HepG2 (cell line): ENCODE results near the gene ZNF416. TPM values are rescaled to one million over a fixed set of nuclear protein-coding genes. Genes with fewer than 3 reads are reported as not detected.

ENCODE experiments used
- CENPT ChIP-seq: sonication (generic); formaldehyde crosslinking; IDR thresholded peaks from 2 replicates; pipeline ENCODE4 v1.8.0; 2022; ENCODE audit warnings: low read depth, mild to moderate bottlenecking, moderate library complexity, missing genetic modification reagents
- MED13 ChIP-seq: sonication (generic); formaldehyde crosslinking; IDR thresholded peaks from 2 replicates; pipeline ENCODE4 v1.5.0; 2020; ENCODE audit warnings: missing genetic modification reagents
- NR2C2 ChIP-seq: sonication (generic); formaldehyde crosslinking; IDR thresholded peaks from 2 replicates; pipeline ENCODE4 v1.4.0; 2020; ENCODE audit warnings: missing genetic modification reagents, mild to moderate bottlenecking, moderate library complexity, borderline replicate concordance
- SIN3B ChIP-seq: fragments of 150-350 bp; IDR thresholded peaks from 2 replicates; pipeline ENCODE4 v1.6.1; 2014; ENCODE audit warnings: low read length
- XBP1 ChIP-seq: sonication (generic); formaldehyde crosslinking; IDR thresholded peaks from 2 replicates; pipeline ENCODE4 v1.5.0; 2020; ENCODE audit warnings: missing genetic modification reagents
- ZBTB26 ChIP-seq: IDR thresholded peaks from 2 replicates; pipeline ENCODE4 v1.6.1; 2016; ENCODE audit warnings: missing compliant biosample characterization, missing genetic modification reagents, borderline replicate concordance
- ZBTB33 ChIP-seq: sonication (generic); formaldehyde crosslinking; IDR thresholded peaks from 2 replicates; pipeline ENCODE4 v1.4.0; 2020; ENCODE audit warnings: missing genetic modification reagents
- ZBTB38 ChIP-seq: sonication (generic); formaldehyde crosslinking; IDR thresholded peaks from 2 replicates; pipeline ENCODE4 v1.5.1; 2020; ENCODE audit warnings: mild to moderate bottlenecking, missing genetic modification reagents
- ZFP36 ChIP-seq: fragments of 150-350 bp; IDR thresholded peaks from 2 replicates; pipeline ENCODE4 v1.6.1; 2018; ENCODE audit warnings: borderline replicate concordance, low read length, low read depth; ENCODE audit not compliant: partially characterized antibody
- ZNF205 ChIP-seq: IDR thresholded peaks from 2 replicates; pipeline ENCODE4 v1.6.1; 2018; ENCODE audit warnings: missing biosample characterization, missing genetic modification reagents
- ZNF264 ChIP-seq: sonication (generic); formaldehyde crosslinking; IDR thresholded peaks from 2 replicates; pipeline ENCODE4 v1.4.0; 2020; ENCODE audit warnings: missing genetic modification reagents
- ZNF30 ChIP-seq: sonication (generic); formaldehyde crosslinking; IDR thresholded peaks from 2 replicates; pipeline ENCODE4 v1.5.0; 2020; ENCODE audit warnings: mild to moderate bottlenecking, missing genetic modification reagents
- ZNF430 ChIP-seq: sonication (generic); formaldehyde crosslinking; IDR thresholded peaks from 2 replicates; pipeline ENCODE4 v1.9.0; 2021; ENCODE audit warnings: mild to moderate bottlenecking, missing genetic modification reagents
- ZNF468 ChIP-seq: sonication (generic); formaldehyde crosslinking; IDR thresholded peaks from 2 replicates; pipeline ENCODE4 v1.8.0; 2022; ENCODE audit warnings: mild to moderate bottlenecking, moderate library complexity, missing genetic modification reagents
- ZNF558 ChIP-seq: sonication (generic); formaldehyde crosslinking; IDR thresholded peaks from 2 replicates; pipeline ENCODE4 v1.9.0; 2022; ENCODE audit warnings: mild to moderate bottlenecking, missing genetic modification reagents, borderline replicate concordance
- ZNF720 ChIP-seq: sonication (generic); formaldehyde crosslinking; IDR thresholded peaks from 2 replicates; pipeline ENCODE4 v1.4.0; 2020; ENCODE audit warnings: missing genetic modification reagents
- ZNF740 ChIP-seq: sonication (generic); formaldehyde crosslinking; IDR thresholded peaks from 2 replicates; pipeline ENCODE4 v1.4.0; 2020; ENCODE audit warnings: missing genetic modification reagents
- polyA plus RNA-seq, 8 experiments: library from polyadenylated mRNA; depleted of rRNA in 3 of 8; stranded (reverse) in 7 of 8; unstranded in 1 of 8; fragments of >200 nt; fragmentation: Illumina TruSeq in 4 of 8; extraction: Trizol in 4 of 8; gene quantifications; 2 replicates each; pipeline versions ENCODE4 v1.2.1 to v1.2.3, GENCODE V29; 2011 to 2016; ENCODE audit warnings: low read depth in 4 of 8, missing spikeins in 1 of 8, mixed read lengths in 1 of 8; ENCODE audit not compliant: insufficient read depth in 1 of 8
- total RNA-seq, 5 experiments: library from RNA; depleted of rRNA; stranded (reverse); fragments of >200 nt; fragmentation: Illumina TruSeq; extraction: Trizol; gene quantifications; 2 replicates each; pipeline ENCODE4 v1.2.3, GENCODE V29; 2016; ENCODE audit warnings: low read depth in 1 of 5
- TF ChIP-seq, protein P1 (sequence below): sonication (generic); formaldehyde crosslinking; IDR thresholded peaks from 2 replicates; pipeline ENCODE4 v1.9.0; 2021; ENCODE audit warnings: missing genetic modification reagents, borderline replicate concordance
- TF ChIP-seq, protein P2 (sequence below): sonication (generic); formaldehyde crosslinking; IDR thresholded peaks from 2 replicates; pipeline ENCODE4 v1.5.0; 2020; ENCODE audit warnings: missing genetic modification reagents
- TF ChIP-seq, protein P3 (sequence below): sonication (generic); formaldehyde crosslinking; IDR thresholded peaks from 2 replicates; pipeline ENCODE4 v1.4.0; 2020; ENCODE audit warnings: missing genetic modification reagents

ZNF416 gene
- total and polyA plus RNA-seq, 2 of the 13 experiments (the other 11 are each of a cell fraction or from before 2014, with no cell fraction given), result 1.5 to 5.3 TPM

DNA sequence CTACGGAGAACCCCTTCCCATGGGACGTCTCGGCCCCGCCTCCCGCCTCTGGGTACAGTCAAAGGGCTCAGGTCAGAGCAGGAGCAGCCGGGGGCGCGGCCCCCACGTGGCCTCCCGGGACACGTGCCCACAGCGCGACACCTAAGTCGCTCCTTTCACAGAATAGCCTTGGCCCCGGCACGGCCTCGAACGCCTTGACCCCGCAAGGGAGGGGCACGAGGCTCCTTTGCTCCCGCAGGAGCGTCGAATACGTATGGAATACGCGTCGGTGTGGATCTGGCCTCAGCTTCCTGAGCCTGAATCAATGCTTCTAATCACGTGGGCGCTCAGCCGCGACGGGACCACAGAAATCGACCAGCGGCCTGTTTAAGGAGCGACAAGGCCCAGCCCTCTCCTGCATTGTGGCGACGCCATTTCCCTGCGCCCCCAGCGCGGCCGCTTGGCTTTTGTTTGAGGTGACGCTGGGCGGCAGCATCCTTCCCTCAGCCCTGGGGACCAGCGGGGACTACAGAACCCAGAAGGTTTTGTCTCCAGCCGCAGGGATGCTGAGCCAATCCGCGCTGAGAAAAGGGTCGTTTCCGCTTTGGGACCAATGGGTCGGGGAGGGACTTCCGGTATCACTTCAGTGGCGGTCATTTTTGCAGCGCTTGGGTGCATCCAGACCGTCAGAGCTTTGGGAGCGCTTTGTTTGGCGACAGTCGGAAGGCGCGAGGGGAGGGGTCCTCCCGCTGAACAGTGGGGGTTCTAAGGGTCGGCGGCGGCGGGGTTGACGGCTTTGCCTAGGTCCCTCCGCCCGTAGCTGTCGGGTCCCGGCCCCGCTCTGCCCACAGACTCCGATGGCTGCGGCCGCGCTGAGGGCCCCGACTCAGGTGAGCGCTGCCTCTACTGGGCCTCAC, 5.1 kb upstream of the ZNF416 start, which contains the start of gene ZIK1 (continued):
- TF ChIP-seq, protein P1, sequence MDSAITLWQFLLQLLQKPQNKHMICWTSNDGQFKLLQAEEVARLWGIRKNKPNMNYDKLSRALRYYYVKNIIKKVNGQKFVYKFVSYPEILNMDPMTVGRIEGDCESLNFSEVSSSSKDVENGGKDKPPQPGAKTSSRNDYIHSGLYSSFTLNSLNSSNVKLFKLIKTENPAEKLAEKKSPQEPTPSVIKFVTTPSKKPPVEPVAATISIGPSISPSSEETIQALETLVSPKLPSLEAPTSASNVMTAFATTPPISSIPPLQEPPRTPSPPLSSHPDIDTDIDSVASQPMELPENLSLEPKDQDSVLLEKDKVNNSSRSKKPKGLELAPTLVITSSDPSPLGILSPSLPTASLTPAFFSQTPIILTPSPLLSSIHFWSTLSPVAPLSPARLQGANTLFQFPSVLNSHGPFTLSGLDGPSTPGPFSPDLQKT (CRISPR knock-in tag), result no peak
- no peak for TF ChIP-seq SIN3B
- no peak for TF ChIP-seq XBP1 (CRISPR knock-in tag)
- TF ChIP-seq ZBTB38 (CRISPR knock-in tag), result peak; percentile 65; the same call in 1 of the 2 replicates
- TF ChIP-seq MED13 (CRISPR knock-in tag), result no peak
- TF ChIP-seq ZFP36, result no peak
- TF ChIP-seq ZBTB33 (CRISPR knock-in tag), result no peak
- peak; percentile 84 for TF ChIP-seq NR2C2 (CRISPR knock-in tag)
- TF ChIP-seq ZNF558 (CRISPR knock-in tag), result 0 out of 2 replicates have a peak, but pooled peaks have one; percentile 44
- no peak for TF ChIP-seq ZNF30
- TF ChIP-seq ZNF720 (CRISPR knock-in tag), result no peak
- TF ChIP-seq ZNF205 (CRISPR knock-in tag), result no peak
- TF ChIP-seq ZNF740 (CRISPR knock-in tag), result no peak
- TF ChIP-seq ZNF430, result no peak
- TF ChIP-seq, protein P2, sequence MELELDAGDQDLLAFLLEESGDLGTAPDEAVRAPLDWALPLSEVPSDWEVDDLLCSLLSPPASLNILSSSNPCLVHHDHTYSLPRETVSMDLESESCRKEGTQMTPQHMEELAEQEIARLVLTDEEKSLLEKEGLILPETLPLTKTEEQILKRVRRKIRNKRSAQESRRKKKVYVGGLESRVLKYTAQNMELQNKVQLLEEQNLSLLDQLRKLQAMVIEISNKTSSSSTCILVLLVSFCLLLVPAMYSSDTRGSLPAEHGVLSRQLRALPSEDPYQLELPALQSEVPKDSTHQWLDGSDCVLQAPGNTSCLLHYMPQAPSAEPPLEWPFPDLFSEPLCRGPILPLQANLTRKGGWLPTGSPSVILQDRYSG (CRISPR knock-in tag), result no peak
- no peak for TF ChIP-seq ZNF264 (CRISPR knock-in tag)
- no peak for TF ChIP-seq ZNF468 (CRISPR knock-in tag)
- TF ChIP-seq, protein P3, sequence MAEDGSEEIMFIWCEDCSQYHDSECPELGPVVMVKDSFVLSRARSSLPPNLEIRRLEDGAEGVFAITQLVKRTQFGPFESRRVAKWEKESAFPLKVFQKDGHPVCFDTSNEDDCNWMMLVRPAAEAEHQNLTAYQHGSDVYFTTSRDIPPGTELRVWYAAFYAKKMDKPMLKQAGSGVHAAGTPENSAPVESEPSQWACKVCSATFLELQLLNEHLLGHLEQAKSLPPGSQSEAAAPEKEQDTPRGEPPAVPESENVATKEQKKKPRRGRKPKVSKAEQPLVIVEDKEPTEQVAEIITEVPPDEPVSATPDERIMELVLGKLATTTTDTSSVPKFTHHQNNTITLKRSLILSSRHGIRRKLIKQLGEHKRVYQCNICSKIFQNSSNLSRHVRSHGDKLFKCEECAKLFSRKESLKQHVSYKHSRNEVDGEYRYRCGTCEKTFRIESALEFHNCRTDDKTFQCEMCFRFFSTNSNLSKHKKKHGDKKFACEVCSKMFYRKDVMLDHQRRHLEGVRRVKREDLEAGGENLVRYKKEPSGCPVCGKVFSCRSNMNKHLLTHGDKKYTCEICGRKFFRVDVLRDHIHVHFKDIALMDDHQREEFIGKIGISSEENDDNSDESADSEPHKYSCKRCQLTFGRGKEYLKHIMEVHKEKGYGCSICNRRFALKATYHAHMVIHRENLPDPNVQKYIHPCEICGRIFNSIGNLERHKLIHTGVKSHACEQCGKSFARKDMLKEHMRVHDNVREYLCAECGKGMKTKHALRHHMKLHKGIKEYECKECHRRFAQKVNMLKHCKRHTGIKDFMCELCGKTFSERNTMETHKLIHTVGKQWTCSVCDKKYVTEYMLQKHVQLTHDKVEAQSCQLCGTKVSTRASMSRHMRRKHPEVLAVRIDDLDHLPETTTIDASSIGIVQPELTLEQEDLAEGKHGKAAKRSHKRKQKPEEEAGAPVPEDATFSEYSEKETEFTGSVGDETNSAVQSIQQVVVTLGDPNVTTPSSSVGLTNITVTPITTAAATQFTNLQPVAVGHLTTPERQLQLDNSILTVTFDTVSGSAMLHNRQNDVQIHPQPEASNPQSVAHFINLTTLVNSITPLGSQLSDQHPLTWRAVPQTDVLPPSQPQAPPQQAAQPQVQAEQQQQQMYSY (CRISPR knock-in tag), result no peak
- no peak for TF ChIP-seq ZBTB26 (CRISPR knock-in tag)
- TF ChIP-seq CENPT (CRISPR knock-in tag), result no peak
